Thyroid gland (tissue), 4 donors: Measurements from ENCODE around the gene PLA2G12A. TPM values are rescaled to one million over a fixed set of nuclear protein-coding genes. Genes with fewer than 3 reads are reported as not detected.
A peak's percentile ranks its signal among the peaks of the same experiment; 100 is the strongest.

ENCODE experiments used
- DNase-seq, 2 donors: peaks; one replicate each; pipeline ENCODE4 v3.0.0-alpha.2; 2019
- H3K27ac ChIP-seq, 3 donors: fragments of 200-600 bp; sonication (generic); 1 replicate in 2 of 3; 2 replicates in 1 of 3; pipeline ENCODE4 v1.5.1; 2016 to 2019; ENCODE audit warnings: mild to moderate bottlenecking in 1 of 3, moderate library complexity in 1 of 3
- H3K27me3 ChIP-seq: fragments of 200-600 bp; sonication (generic); one replicate; pipeline ENCODE4 v1.5.1; 2019
- H3K36me3 ChIP-seq, 2 donors: fragments of 200-600 bp; sonication (generic); one replicate each; pipeline ENCODE4 v1.5.1; 2016 to 2019
- H3K4me1 ChIP-seq, 2 donors: fragments of 200-600 bp; sonication (generic); one replicate each; pipeline ENCODE4 v1.5.1; 2017 to 2019
- H3K4me3 ChIP-seq, 3 donors: fragments of 200-600 bp; sonication (generic); replicated peaks in 1 of 3; 1 replicate in 2 of 3; 2 replicates in 1 of 3; pipeline ENCODE4 v1.5.1; 2016; ENCODE audit warnings: mild to moderate bottlenecking in 1 of 3
- H3K9me3 ChIP-seq: fragments of 200-600 bp; sonication (generic); one replicate; pipeline ENCODE4 v1.5.1; 2017
- CTCF ChIP-seq, 6 experiments: fragments of 200-600 bp in 3 of 6; fragments of 450-650 bp in 3 of 6; sonication (generic) in 3 of 6; IDR thresholded peaks; one replicate each; pipeline ENCODE4 v1.5.1; 2016 to 2019; ENCODE audit warnings: antibody characterized with exemption in 6 of 6, mild to moderate bottlenecking in 2 of 6, inconsistent platforms in 1 of 6, moderate library complexity in 1 of 6
- POLR2A ChIP-seq, 2 donors: fragments of 450-650 bp; IDR thresholded peaks; one replicate each; pipeline ENCODE4 v1.6.1; 2017; ENCODE audit warnings: antibody characterized with exemption in 2 of 2, mild to moderate bottlenecking in 2 of 2, moderate library complexity in 1 of 2
- WGBS, 2 donors: methylation state at CpG; one replicate each; pipeline ENCODE4 v1.1.5; 2017; 5-methylcytosine and 5-hydroxymethylcytosine counted together
- intact Hi-C: fragments of 100-400 bp; cut with DNase I; formaldehyde crosslinking; loops from one replicate; pipeline ENCODE4 v1.15.1; 2023
- total RNA-seq, 4 donors: library from RNA; depleted of rRNA; stranded (reverse); fragments of >200 nt; gene quantifications; one replicate each; pipeline ENCODE4 v1.2.3, GENCODE V29; 2016

The PLA2G12A gene
- total RNA-seq, 4 donors from 2014 or later: 37.9 to 216 (median 55.5) TPM

- DNase-seq: no peak
- Histone ChIP-seq H3K36me3 (peaks cover 8 to 13% of the 10 kb centered on the region in 2 donors), H3K9me3 (no peaks in the 10 kb centered on the region), H3K4me1 (no peaks in the 10 kb centered on the region), H3K4me3 (no peak overlapping the region), H3K27me3 (no peaks in the 10 kb centered on the region), H3K27ac (no peak overlapping the region)
- TF ChIP-seq POLR2A (IDR thresholded peaks at IDR 0.05): no peak
- TF ChIP-seq CTCF (IDR thresholded peaks at IDR 0.05): no peak
- intact Hi-C loops: no loop called here
- WGBS, 2 donors: 92 to 100% methylated on average over 1 of the region's 1 CpG
These were observed 11.1 kb downstream of the PLA2G12A start for GRCh38 chr4:109718759-109719158.

GRCh38 chr4:109713500-109713899 lies 16.4 kb downstream of the PLA2G12A start:
- H3K4me1 ChIP-seq: no peaks in the 10 kb centered on the region
- no peak overlapping the region for H3K4me3 ChIP-seq
- no peak for DNase-seq
- WGBS, 2 donors: 97% methylated on average over 3 of the region's 3 CpGs
- no peaks in the 10 kb centered on the region for H3K27me3 ChIP-seq
- H3K36me3 ChIP-seq: peaks cover 15 to 26% of the 10 kb centered on the region in 2 donors
- H3K9me3 ChIP-seq: no peaks in the 10 kb centered on the region
- intact Hi-C loops: no loop called here
- TF ChIP-seq POLR2A (IDR thresholded peaks at IDR 0.05): no peak
- no peak for TF ChIP-seq CTCF (IDR thresholded peaks at IDR 0.05)
- H3K27ac ChIP-seq: no peak overlapping the region

GRCh38 chr4:109708990-109709389 lies 20.9 kb downstream of the PLA2G12A start:
- intact Hi-C loops: loop anchor here (10.0 kb wide), 2 partner anchors 106 to 274 kb away; partner anchors contain the start of genes GAR1 and SEC24B
- Histone ChIP-seq H3K4me3 (no peak overlapping the region), H3K36me3 (peaks cover 9 to 14% of the 10 kb centered on the region in 2 donors), H3K27me3 (no peaks in the 10 kb centered on the region), H3K27ac (no peak overlapping the region), H3K4me1 (peaks cover 4 to 5% of the 10 kb centered on the region in 2 donors), H3K9me3 (no peaks in the 10 kb centered on the region)
- WGBS, 2 donors: 94 to 97% methylated on average over 1 of the region's 1 CpG
- TF ChIP-seq POLR2A (IDR thresholded peaks at IDR 0.05): no peak
- TF ChIP-seq CTCF (IDR thresholded peaks at IDR 0.05): no peak
- no peak for DNase-seq

GRCh38 chr4:109708435-109708834 lies 21.4 kb downstream of the PLA2G12A start:
- no peaks in the 10 kb centered on the region for H3K27me3 ChIP-seq
- H3K27ac ChIP-seq: no peak overlapping the region
- H3K36me3 ChIP-seq: peaks cover 3 to 10% of the 10 kb centered on the region in 2 donors
- DNase-seq: no peak
- H3K4me3 ChIP-seq: no peak overlapping the region
- H3K9me3 ChIP-seq: no peaks in the 10 kb centered on the region
- intact Hi-C loops: loop anchor here (10.0 kb wide), 2 partner anchors 106 to 274 kb away; partner anchors contain the start of genes GAR1 and SEC24B
- peaks cover 5% of the 10 kb centered on the region in 2 donors for H3K4me1 ChIP-seq
- 69 to 76% methylated on average over 2 of the region's 2 CpGs for WGBS, 2 donors
- no peak for TF ChIP-seq POLR2A (IDR thresholded peaks at IDR 0.05)
- TF ChIP-seq CTCF (IDR thresholded peaks at IDR 0.05): no peak

- Histone ChIP-seq H3K9me3 (no peaks in the 10 kb centered on the region), H3K4me1 (peaks cover 14% of the 10 kb centered on the region in 2 donors), H3K27me3 (no peaks in the 10 kb centered on the region), H3K27ac (peak overlapping the region; percentile 42 to 83 (median 83)), H3K4me3 (peak overlapping the region in 2 of 3 donors; percentile 19 to 61), H3K36me3 (no peaks in the 10 kb centered on the region)
- WGBS, 2 donors: 18 to 22% methylated on average over 7 to 11 of the region's 11 CpGs
- no peak for DNase-seq
- TF ChIP-seq POLR2A (IDR thresholded peaks at IDR 0.05): no peak
- intact Hi-C loops: loop anchor here (10.0 kb wide), 2 partner anchors 111 to 269 kb away; partner anchors contain the start of genes GAR1 and SEC24B
These were observed 26.1 kb downstream of the PLA2G12A start for GRCh38 chr4:109703664-109704361.
